ENCODE results near the gene ZNF587B. TPM values are rescaled to one million over a fixed set of nuclear protein-coding genes. Genes with fewer than 3 reads are reported as not detected.
"Not testable (repeated sequence)": the region's sequence is repeated elsewhere in the genome, so short reads cannot be mapped to it uniquely, and the experiment has no call there.

ZNF587B gene
- total RNA-seq, 1 donor from 2014 or later = 6.9 TPM

DNA sequence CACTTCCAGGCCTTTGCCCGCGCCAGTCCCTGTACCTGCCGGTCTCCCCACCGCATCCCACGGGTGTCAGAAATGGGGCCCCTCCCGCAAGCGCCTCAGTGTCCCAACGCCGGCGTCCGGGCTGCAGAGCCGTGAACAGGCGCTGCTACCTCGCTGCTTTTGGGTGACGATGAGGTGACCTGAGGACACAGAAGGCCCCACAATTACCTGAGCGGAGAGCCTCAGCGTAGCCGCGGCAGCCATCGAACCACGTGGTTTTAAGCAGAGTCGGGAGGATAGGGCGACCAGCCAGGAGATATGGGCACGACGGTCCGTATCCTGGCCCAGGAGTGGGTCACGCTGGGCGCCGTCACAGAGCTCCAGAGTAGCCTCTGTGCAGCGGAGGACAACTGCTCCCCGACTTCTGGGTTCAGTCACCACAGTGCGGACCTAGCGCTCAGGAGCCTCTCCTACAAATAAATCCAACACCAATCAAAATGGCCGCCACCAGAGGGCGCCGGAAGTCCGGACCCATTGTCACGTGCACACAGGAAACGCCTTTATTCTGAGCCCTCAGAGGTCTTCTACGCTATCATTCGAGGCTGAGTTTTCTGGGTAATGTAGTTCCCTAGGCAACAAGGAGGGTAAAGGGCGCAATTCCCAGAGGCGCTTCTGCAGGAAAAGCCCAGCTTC lies 58.6 kb downstream of the ZNF587B start, which contains the start of gene ZNF814:
ZNF814 (minus strand) TSS at position 478 of the 672 bp plus-strand sequence; CDS start at position 243, 235 bp downstream.
- Mint-ChIP-seq H3K36me3 (ENCODE audit: low read depth) (peaks cover 15% of the 10 kb centered on the region), H3K4me3 (ENCODE audit: unreplicated experiment) (peak within 1 kb of the TSS; percentile 91), H3K4me1 (ENCODE audit: low read depth) (peaks cover 29% of the 10 kb centered on the region), H3K27ac (ENCODE audit: unreplicated experiment) (peak within 1 kb of the TSS; percentile 86), H3K9me3 (ENCODE audit: low read depth) (peaks cover 13% of the 10 kb centered on the region), H3K27me3 (ENCODE audit: low read depth) (no peaks in the 10 kb centered on the region)
- peak; percentile 80 for TF ChIP-seq CTCF (IDR thresholded peaks at IDR 0.05)
- no peak for DNase-seq (ENCODE audit: low spot score)

GRCh38 chr19:57890706-57891105 lies 60.6 kb downstream of the ZNF587B start:
- not testable (repeated sequence) for H3K4me3 Mint-ChIP-seq (ENCODE audit: unreplicated experiment); DNase-seq (ENCODE audit: low spot score); H3K27me3 Mint-ChIP-seq (ENCODE audit: low read depth)
- Mint-ChIP-seq H3K27ac (ENCODE audit: unreplicated experiment) (peak overlapping the region; percentile 45), H3K36me3 (ENCODE audit: low read depth) (peaks cover 12% of the 10 kb centered on the region), H3K4me1 (ENCODE audit: low read depth) (peaks cover 29% of the 10 kb centered on the region), H3K9me3 (ENCODE audit: low read depth) (peaks cover 13% of the 10 kb centered on the region)

Other genes with a start within 250 kb of the ZNF587B start
- 4.8 to 7.2 TPM (median 5.5 TPM) in 3 replicates for gene ZIK1, start 246.2 kb upstream of the ZNF587B start, total RNA-seq
- 1.4 to 3.4 TPM (median 2.2 TPM) in 3 replicates for gene ZNF530, start 230.4 kb upstream of the ZNF587B start, total RNA-seq
- 16.9 to 19.8 TPM (median 19.3 TPM) in 3 replicates for gene ZNF134, start 216.1 kb upstream of the ZNF587B start, total RNA-seq
- 11.0 to 13.1 TPM (median 12.6 TPM) in 3 replicates for gene ZNF211, start 197.1 kb upstream of the ZNF587B start, total RNA-seq
- not detected in 3 replicates for gene ZSCAN4, start 161.4 kb upstream of the ZNF587B start, total RNA-seq
- gene ZNF551, start 148.3 kb upstream of the ZNF587B start, total RNA-seq = 4.0 to 5.8 TPM (median 5.5 TPM) in 3 replicates
- 15.7 to 16.3 TPM (median 15.7 TPM) in 3 replicates for gene ZNF154, start 121.1 kb upstream of the ZNF587B start, total RNA-seq
- 6.3 to 7.2 TPM (median 7.0 TPM) in 3 replicates for gene ZNF671, start 102.7 kb upstream of the ZNF587B start, total RNA-seq
- gene ZNF776, start 83.5 kb upstream of the ZNF587B start, total RNA-seq = 13.2 to 18.9 TPM (median 14.7 TPM) in 3 replicates
- gene ZNF586, start 60.6 kb upstream of the ZNF587B start, total RNA-seq = 9.8 to 14.7 TPM (median 10.7 TPM) in 3 replicates
- gene ZNF552, start 15.4 kb upstream of the ZNF587B start, total RNA-seq = 3.6 to 5.5 TPM (median 3.7 TPM) in 3 replicates
- 27.1 to 39.9 TPM (median 30.8 TPM) in 3 replicates for gene ZNF587, start 19.6 kb downstream of the ZNF587B start, total RNA-seq
- gene ZNF814, start 58.7 kb downstream of the ZNF587B start, total RNA-seq = 7.9 to 16.6 TPM (median 8.5 TPM) in 3 replicates
- 12.9 to 24.5 TPM (median 15.0 TPM) in 3 replicates for gene ZNF417, start 86.3 kb downstream of the ZNF587B start, total RNA-seq
- 6.4 to 9.8 TPM (median 6.7 TPM) in 3 replicates for gene ZNF418, start 105.1 kb downstream of the ZNF587B start, total RNA-seq
- 4.6 to 7.7 TPM (median 5.1 TPM) in 3 replicates for gene ZNF256, start 117.4 kb downstream of the ZNF587B start, total RNA-seq
- 1.4 to 2.1 TPM (median 1.7 TPM) in 3 replicates for gene C19orf18, start 144.2 kb downstream of the ZNF587B start, total RNA-seq
- 10.8 to 15.9 TPM (median 11.4 TPM) in 3 replicates for gene ZNF606, start 172.5 kb downstream of the ZNF587B start, total RNA-seq
- 0.37 to 1.3 TPM in 2 of 3 replicates, not detected in the other for gene ZSCAN1, start 203.7 kb downstream of the ZNF587B start, total RNA-seq
- 4.6 to 6.7 TPM (median 4.9 TPM) in 3 replicates for gene ZNF135, start 229.0 kb downstream of the ZNF587B start, total RNA-seq